ENCODE measurements around the gene CBX2.

The CBX2 gene

GRCh38 chr17:79824234-79824633, 46.3 kb downstream of the CBX2 start:
- no peaks in the 10 kb centered on the region for H3K79me2 ChIP-seq (ENCODE audit: insufficient read depth, low read depth)
- no peaks in the 10 kb centered on the region for H4K20me1 ChIP-seq (ENCODE audit: insufficient read depth)
- H3K9ac ChIP-seq, result no peak overlapping the region
- peaks cover 4% of the 10 kb centered on the region; the same call in 1 of the 2 replicates for H3K27me3 ChIP-seq (ENCODE audit: insufficient read depth, low read depth)
- H3K4me2 ChIP-seq, result no peak overlapping the region
- TF ChIP-seq, protein P1, sequence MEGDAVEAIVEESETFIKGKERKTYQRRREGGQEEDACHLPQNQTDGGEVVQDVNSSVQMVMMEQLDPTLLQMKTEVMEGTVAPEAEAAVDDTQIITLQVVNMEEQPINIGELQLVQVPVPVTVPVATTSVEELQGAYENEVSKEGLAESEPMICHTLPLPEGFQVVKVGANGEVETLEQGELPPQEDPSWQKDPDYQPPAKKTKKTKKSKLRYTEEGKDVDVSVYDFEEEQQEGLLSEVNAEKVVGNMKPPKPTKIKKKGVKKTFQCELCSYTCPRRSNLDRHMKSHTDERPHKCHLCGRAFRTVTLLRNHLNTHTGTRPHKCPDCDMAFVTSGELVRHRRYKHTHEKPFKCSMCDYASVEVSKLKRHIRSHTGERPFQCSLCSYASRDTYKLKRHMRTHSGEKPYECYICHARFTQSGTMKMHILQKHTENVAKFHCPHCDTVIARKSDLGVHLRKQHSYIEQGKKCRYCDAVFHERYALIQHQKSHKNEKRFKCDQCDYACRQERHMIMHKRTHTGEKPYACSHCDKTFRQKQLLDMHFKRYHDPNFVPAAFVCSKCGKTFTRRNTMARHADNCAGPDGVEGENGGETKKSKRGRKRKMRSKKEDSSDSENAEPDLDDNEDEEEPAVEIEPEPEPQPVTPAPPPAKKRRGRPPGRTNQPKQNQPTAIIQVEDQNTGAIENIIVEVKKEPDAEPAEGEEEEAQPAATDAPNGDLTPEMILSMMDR (conservative IDR thresholded peaks at IDR 0.05; ENCODE audit: low read depth, low read length), result no peak
- H3K4me3 ChIP-seq (IDR thresholded peaks at IDR 0.05; ENCODE audit: insufficient read depth, low read depth, low read length), result no peak overlapping the region
- no peaks in the 10 kb centered on the region for H3K4me1 ChIP-seq (ENCODE audit: low read depth, poor library complexity, severe bottlenecking)
- H3K27ac ChIP-seq, result no peak overlapping the region
- no peak overlapping the region for H2AFZ ChIP-seq (ENCODE audit: low read depth)
- no peaks in the 10 kb centered on the region for H3K36me3 ChIP-seq (ENCODE audit: insufficient read depth)

GRCh38 chr17:79824893-79825579, 47.1 kb downstream of the CBX2 start:
- no peak overlapping the region for H2AFZ ChIP-seq (ENCODE audit: low read depth)
- H3K27me3 ChIP-seq (ENCODE audit: insufficient read depth, low read depth), result peaks cover 4% of the 10 kb centered on the region; the same call in 1 of the 2 replicates
- no peaks in the 10 kb centered on the region for H3K79me2 ChIP-seq (ENCODE audit: insufficient read depth, low read depth)
- no peaks in the 10 kb centered on the region for H3K36me3 ChIP-seq (ENCODE audit: insufficient read depth)
- H3K9ac ChIP-seq, result no peak overlapping the region
- no peak overlapping the region for H3K4me3 ChIP-seq (IDR thresholded peaks at IDR 0.05; ENCODE audit: insufficient read depth, low read depth, low read length)
- no peak overlapping the region for H3K4me2 ChIP-seq
- no peaks in the 10 kb centered on the region for H3K4me1 ChIP-seq (ENCODE audit: low read depth, poor library complexity, severe bottlenecking)
- TF ChIP-seq, protein P1 (conservative IDR thresholded peaks at IDR 0.05; ENCODE audit: low read depth, low read length), result no peak
- H3K27ac ChIP-seq, result no peak overlapping the region
- no peaks in the 10 kb centered on the region for H4K20me1 ChIP-seq (ENCODE audit: insufficient read depth)

DNA sequence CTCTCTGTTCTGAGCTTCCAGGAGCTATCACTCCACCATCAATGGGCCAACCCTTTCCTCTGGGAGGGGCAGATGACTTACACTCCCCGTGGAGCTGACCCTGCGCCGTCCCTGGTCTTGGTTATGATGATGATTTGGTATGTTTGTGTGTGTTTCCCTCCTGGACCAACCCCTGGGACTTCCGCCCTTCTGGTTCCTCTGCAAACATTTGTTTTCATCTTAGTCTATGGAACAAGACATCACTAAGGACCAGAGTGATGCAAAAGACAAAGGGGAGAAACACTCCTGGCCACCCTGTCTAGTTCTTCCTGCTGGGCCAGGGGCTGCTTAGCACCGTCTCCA, 47.6 kb downstream of the CBX2 start:
- Histone ChIP-seq H3K27me3 (ENCODE audit: insufficient read depth, low read depth) (peaks cover 4% of the 10 kb centered on the region; the same call in 1 of the 2 replicates), H4K20me1 (ENCODE audit: insufficient read depth) (no peaks in the 10 kb centered on the region), H3K4me3 (IDR thresholded peaks at IDR 0.05; ENCODE audit: insufficient read depth, low read depth, low read length) (no peak overlapping the region), H3K79me2 (ENCODE audit: insufficient read depth, low read depth) (no peaks in the 10 kb centered on the region), H3K4me2 (no peak overlapping the region), H3K4me1 (ENCODE audit: low read depth, poor library complexity, severe bottlenecking) (no peaks in the 10 kb centered on the region), H3K36me3 (ENCODE audit: insufficient read depth) (no peaks in the 10 kb centered on the region), H3K9ac (no peak overlapping the region), H2AFZ (ENCODE audit: low read depth) (no peak overlapping the region), H3K27ac (no peak overlapping the region)
- TF ChIP-seq, protein P1 (conservative IDR thresholded peaks at IDR 0.05; ENCODE audit: low read depth, low read length), result no peak

- H3K4me1 ChIP-seq (ENCODE audit: low read depth, poor library complexity, severe bottlenecking), result no peaks in the 10 kb centered on the region
- no peak overlapping the region for H3K4me3 ChIP-seq (IDR thresholded peaks at IDR 0.05; ENCODE audit: insufficient read depth, low read depth, low read length)
- no peaks in the 10 kb centered on the region for H3K79me2 ChIP-seq (ENCODE audit: insufficient read depth, low read depth)
- no peak overlapping the region for H3K9ac ChIP-seq
- H3K27ac ChIP-seq, result no peak overlapping the region
- no peaks in the 10 kb centered on the region for H3K36me3 ChIP-seq (ENCODE audit: insufficient read depth)
- peaks cover 3% of the 10 kb centered on the region; the same call in 1 of the 2 replicates for H3K27me3 ChIP-seq (ENCODE audit: insufficient read depth, low read depth)
- H2AFZ ChIP-seq (ENCODE audit: low read depth), result no peak overlapping the region
- TF ChIP-seq, protein P1 (conservative IDR thresholded peaks at IDR 0.05; ENCODE audit: low read depth, low read length), result no peak
- no peaks in the 10 kb centered on the region for H4K20me1 ChIP-seq (ENCODE audit: insufficient read depth)
- no peak overlapping the region for H3K4me2 ChIP-seq
These were observed 48.3 kb downstream of the CBX2 start for GRCh38 chr17:79826204-79826680.
